OCI-LY1 (cell line): Measurements from ENCODE around the gene RAI14.

ENCODE experiments used
- H2AFZ ChIP-seq: fragments of 200-600 bp; sonication (generic), shearing (Covaris generic); 2 replicates; pipeline ENCODE4 v1.6.0; 2014; ENCODE audit warnings: antibody characterized with exemption, mild to moderate bottlenecking, low read length
- H3F3A ChIP-seq: fragments of 200-600 bp; sonication (generic), shearing (Covaris generic); 2 replicates; pipeline ENCODE4 v1.6.0; 2014; ENCODE audit warnings: mild to moderate bottlenecking, antibody characterized with exemption, low read length, moderate library complexity; ENCODE audit not compliant: insufficient read depth
- H3K27ac ChIP-seq: fragments of 200-600 bp; sonication (generic); 2 replicates; pipeline ENCODE4 v1.5.1; 2014; ENCODE audit warnings: low read length, mixed run types, mild to moderate bottlenecking, low read depth; ENCODE audit not compliant: poor library complexity, severe bottlenecking
- H3K27me3 ChIP-seq: fragments of 200-600 bp; sonication (generic); 2 replicates; pipeline ENCODE4 v1.6.0; 2014; ENCODE audit warnings: antibody characterized with exemption, mild to moderate bottlenecking, low read length, moderate library complexity; ENCODE audit not compliant: insufficient read depth
- H3K36me3 ChIP-seq: fragments of 200-600 bp; sonication (generic); 2 replicates; pipeline ENCODE4 v1.6.1; 2014; ENCODE audit warnings: mild to moderate bottlenecking, antibody characterized with exemption, low read length, moderate library complexity, mixed read lengths; ENCODE audit not compliant: insufficient read depth
- H3K4me1 ChIP-seq: fragments of 200-600 bp; sonication (generic); 2 replicates; pipeline ENCODE4 v1.5.1; 2014; ENCODE audit warnings: mild to moderate bottlenecking, low read length, moderate library complexity; ENCODE audit not compliant: insufficient read depth, severe bottlenecking
- H3K4me2 ChIP-seq: fragments of 200-600 bp; sonication (generic), shearing (Covaris generic); 2 replicates; pipeline ENCODE4 v1.6.1; 2014; ENCODE audit warnings: low read length
- H3K4me3 ChIP-seq: fragments of 200-600 bp; sonication (generic); 2 replicates; pipeline ENCODE4 v1.5.1; 2014; ENCODE audit warnings: low read length, low read depth, mild to moderate bottlenecking, mixed read lengths; ENCODE audit not compliant: poor library complexity, severe bottlenecking
- H3K79me2 ChIP-seq: fragments of 200-600 bp; shearing (Covaris generic); 2 replicates; pipeline ENCODE4 v1.6.1; 2016; ENCODE audit warnings: mixed run types, low read length, mixed read lengths; ENCODE audit not compliant: insufficient read depth
- H3K9ac ChIP-seq: fragments of 200-600 bp; sonication (generic), shearing (Covaris generic); 2 replicates; pipeline ENCODE4 v1.6.1; 2014; ENCODE audit warnings: mild to moderate bottlenecking, low read length, mixed read lengths
- H3K9me2 ChIP-seq: fragments of 200-600 bp; sonication (generic), shearing (Covaris generic); 2 replicates; pipeline ENCODE4 v1.6.1; 2014; ENCODE audit warnings: low read depth, mild to moderate bottlenecking, low read length, mixed read lengths
- H3K9me3 ChIP-seq: fragments of 200-600 bp; shearing (Covaris generic); 2 replicates; pipeline ENCODE4 v1.6.1; 2014; ENCODE audit warnings: low read length, mixed read lengths
- H4K20me1 ChIP-seq: fragments of 200-600 bp; sonication (generic), shearing (Covaris generic); 2 replicates; pipeline ENCODE4 v1.6.0; 2016; ENCODE audit warnings: mild to moderate bottlenecking, low read length; ENCODE audit not compliant: insufficient read depth
- CTCF ChIP-seq: fragments of 200-600 bp; sonication (generic), shearing (Covaris generic); IDR thresholded peaks from 2 replicates; pipeline ENCODE4 v1.5.1; 2017; ENCODE audit warnings: mild to moderate bottlenecking, antibody characterized with exemption, low read length, moderate library complexity, mixed read lengths
- EZH2 ChIP-seq: fragments of 200-600 bp; sonication (generic), shearing (Covaris generic); IDR thresholded peaks from 2 replicates; pipeline ENCODE4 v1.8.0; 2017; ENCODE audit warnings: borderline replicate concordance, mixed run types, mild to moderate bottlenecking, antibody characterized with exemption, low read length, moderate library complexity, mixed read lengths

The RAI14 gene

GRCh38 chr5:34843497-34843896 is 187.4 kb downstream of the RAI14 start:
- H3K9me2 ChIP-seq = no peaks in the 10 kb centered on the region
- TF ChIP-seq CTCF (no peak), EZH2 (no peak)
- H3K27ac ChIP-seq = no peak overlapping the region

GRCh38 chr5:34844106-34844505 is 188.0 kb downstream of the RAI14 start:
- H3K27me3 ChIP-seq = no peaks in the 10 kb centered on the region
- H2AFZ ChIP-seq = no peak overlapping the region
- no peaks in the 10 kb centered on the region for H3K36me3 ChIP-seq
- no peaks in the 10 kb centered on the region for H3K9me2 ChIP-seq
- TF ChIP-seq EZH2 = no peak
- TF ChIP-seq CTCF = no peak
- no peak overlapping the region for H3K4me2 ChIP-seq
- H3K79me2 ChIP-seq = no peaks in the 10 kb centered on the region
- H3K27ac ChIP-seq = no peak overlapping the region
- H3K4me1 ChIP-seq = no peaks in the 10 kb centered on the region
- H3F3A ChIP-seq = no peaks in the 10 kb centered on the region
- no peak overlapping the region for H3K9ac ChIP-seq
- no peaks in the 10 kb centered on the region for H4K20me1 ChIP-seq
- no peak overlapping the region for H3K4me3 ChIP-seq
- H3K9me3 ChIP-seq = no peaks in the 10 kb centered on the region

More at GRCh38 chr5:34843497-34843896, 187.4 kb downstream of the RAI14 start:
- Histone ChIP-seq H3K27me3 (no peaks in the 10 kb centered on the region), H3K4me2 (no peak overlapping the region), H2AFZ (no peak overlapping the region), H3K4me3 (no peak overlapping the region), H3K9ac (no peak overlapping the region), H3K79me2 (no peaks in the 10 kb centered on the region), H3K4me1 (no peaks in the 10 kb centered on the region), H3F3A (no peaks in the 10 kb centered on the region), H3K9me3 (no peaks in the 10 kb centered on the region), H3K36me3 (no peaks in the 10 kb centered on the region), H4K20me1 (no peaks in the 10 kb centered on the region)

- H3K4me3 ChIP-seq = no peak overlapping the region
- no peaks in the 10 kb centered on the region for H3K9me2 ChIP-seq
- no peak overlapping the region for H2AFZ ChIP-seq
- H3K9ac ChIP-seq = no peak overlapping the region
- no peak overlapping the region for H3K27ac ChIP-seq
- H3K4me1 ChIP-seq = no peaks in the 10 kb centered on the region
- no peak for TF ChIP-seq EZH2
- TF ChIP-seq CTCF = no peak
- H3K27me3 ChIP-seq = no peaks in the 10 kb centered on the region
- no peak overlapping the region for H3K4me2 ChIP-seq
- no peaks in the 10 kb centered on the region for H3K36me3 ChIP-seq
- no peaks in the 10 kb centered on the region for H3F3A ChIP-seq
- H3K9me3 ChIP-seq = no peaks in the 10 kb centered on the region
- no peaks in the 10 kb centered on the region for H3K79me2 ChIP-seq
- no peaks in the 10 kb centered on the region for H4K20me1 ChIP-seq
Observed at GRCh38 chr5:34844999-34845398, 188.9 kb downstream of the RAI14 start.
